HepG2 (cell line): ENCODE results near the gene SLC1A5. TPM values are rescaled to one million over a fixed set of nuclear protein-coding genes. Genes with fewer than 3 reads are reported as not detected.

Experiments used
- ERF ChIP-seq: IDR thresholded peaks from 2 replicates; pipeline ENCODE4 v1.6.1; 2018; ENCODE audit warnings: missing biosample characterization, missing genetic modification reagents
- FOXK1 ChIP-seq: sonication (generic); formaldehyde crosslinking; IDR thresholded peaks from 2 replicates; pipeline ENCODE4 v1.4.0; 2020; ENCODE audit warnings: low read depth, missing genetic modification reagents, borderline replicate concordance
- HBP1 ChIP-seq: IDR thresholded peaks from 2 replicates; pipeline ENCODE4 v1.6.1; 2016; ENCODE audit warnings: low read depth, control low read depth
- MLLT10 ChIP-seq: sonication (generic); formaldehyde crosslinking; IDR thresholded peaks from 2 replicates; pipeline ENCODE4 v1.4.0; 2020; ENCODE audit warnings: missing genetic modification reagents
- NCOA2 ChIP-seq: sonication (generic); formaldehyde crosslinking; IDR thresholded peaks from 2 replicates; pipeline ENCODE4 v1.8.0; 2022; ENCODE audit warnings: inconsistent platforms
- NFKBIZ ChIP-seq: IDR thresholded peaks from 2 replicates; pipeline ENCODE4 v1.6.1; 2018; ENCODE audit warnings: missing genetic modification reagents, missing compliant biosample characterization
- PAXIP1 ChIP-seq: sonication (generic); formaldehyde crosslinking; conservative IDR thresholded peaks from 2 replicates; pipeline ENCODE4 v1.4.0; 2020; ENCODE audit warnings: mild to moderate bottlenecking, missing genetic modification reagents, moderate library complexity
- POLR2A ChIP-seq, 2 experiments: IDR thresholded peaks; 2 replicates each; pipeline ENCODE4 v1.6.1; 2011; ENCODE audit warnings: low read depth in 2 of 2, low read length in 2 of 2, mild to moderate bottlenecking in 1 of 2, moderate library complexity in 1 of 2; ENCODE audit not compliant: insufficient read depth in 1 of 2
- TEAD3 ChIP-seq: optimal IDR thresholded peaks from 2 replicates; pipeline ENCODE3; 2016; ENCODE audit warnings: borderline replicate concordance
- ZNF18 ChIP-seq: sonication (generic); formaldehyde crosslinking; IDR thresholded peaks from 2 replicates; pipeline ENCODE4 v1.8.0; 2022; ENCODE audit warnings: mild to moderate bottlenecking, missing genetic modification reagents; ENCODE audit not compliant: insufficient replicate concordance
- ZNF280B ChIP-seq: sonication (generic); formaldehyde crosslinking; IDR thresholded peaks from 2 replicates; pipeline ENCODE4 v1.5.0; 2020; ENCODE audit warnings: missing genetic modification reagents, mild to moderate bottlenecking, borderline replicate concordance
- ZNF281 ChIP-seq: sonication (generic); formaldehyde crosslinking; IDR thresholded peaks from 2 replicates; pipeline ENCODE4 v1.4.0; 2020; ENCODE audit warnings: missing genetic modification reagents, borderline replicate concordance
- polyA plus RNA-seq, 8 experiments: library from polyadenylated mRNA; depleted of rRNA in 3 of 8; stranded (reverse) in 7 of 8; unstranded in 1 of 8; fragments of >200 nt; fragmentation: Illumina TruSeq in 4 of 8; extraction: Trizol in 4 of 8; gene quantifications; 2 replicates each; pipeline versions ENCODE4 v1.2.1 to v1.2.3, GENCODE V29; 2011 to 2016; ENCODE audit warnings: low read depth in 4 of 8, missing spikeins in 1 of 8, mixed read lengths in 1 of 8; ENCODE audit not compliant: insufficient read depth in 1 of 8
- total RNA-seq, 5 experiments: library from RNA; depleted of rRNA; stranded (reverse); fragments of >200 nt; fragmentation: Illumina TruSeq; extraction: Trizol; gene quantifications; 2 replicates each; pipeline ENCODE4 v1.2.3, GENCODE V29; 2016; ENCODE audit warnings: low read depth in 1 of 5

Gene SLC1A5
- total and polyA plus RNA-seq, 2 of the 13 experiments (the other 11 are each of a cell fraction or from before 2014, with no cell fraction given), result 120 to 159 TPM

GRCh38 chr19:46784262-46785053 lies 3.9 kb downstream of the SLC1A5 start (continued):
- TF ChIP-seq ZNF18 (CRISPR knock-in tag), result peak; percentile 26
- TF ChIP-seq FOXK1, result peak; percentile 12; the same call in 1 of the 2 replicates
- peak; percentile 83; the same call in 1 of the 2 replicates for TF ChIP-seq HBP1
- peak; percentile 9 for TF ChIP-seq TEAD3 (CRISPR knock-in tag)
- TF ChIP-seq ZNF281 (CRISPR knock-in tag), result peak; percentile 67; the same call in 1 of the 2 replicates
- peak; percentile 50; the same call in 1 of the 2 replicates for TF ChIP-seq ZNF280B (CRISPR knock-in tag)
- TF ChIP-seq PAXIP1, result 0 out of 2 replicates have a peak, but pooled peaks have one; percentile 18
- TF ChIP-seq NCOA2 (CRISPR knock-in tag), result peak; percentile 35; the same call in 1 of the 2 replicates
- peak; percentile 20; the same call in 1 of the 2 replicates for TF ChIP-seq NFKBIZ (CRISPR knock-in tag)
- peak; percentile 40 to 63; a peak in 3 of 4 replicates for TF ChIP-seq POLR2A (IDR thresholded peaks at IDR 0.05; ENCODE audit: insufficient read depth in 1 of 2, low read depth in 2 of 2, low read length in 2 of 2)
- TF ChIP-seq ERF (CRISPR knock-in tag), result 0 out of 2 replicates have a peak, but pooled peaks have one; percentile 31
- TF ChIP-seq MLLT10 (CRISPR knock-in tag), result no peak
